ENCODE data around the gene P2RX4.
"Not testable (repeated sequence)": the region's sequence is repeated elsewhere in the genome, so short reads cannot be mapped to it uniquely, and the experiment has no call there.

Gene P2RX4

GRCh38 chr12:121260091-121260490 lies 50.2 kb downstream of the P2RX4 start:
- H3K4me3 ChIP-seq (ENCODE audit: low read length), result no peak overlapping the region
- no peak for DNase-seq (ENCODE audit: low read depth, low spot score)

DNA sequence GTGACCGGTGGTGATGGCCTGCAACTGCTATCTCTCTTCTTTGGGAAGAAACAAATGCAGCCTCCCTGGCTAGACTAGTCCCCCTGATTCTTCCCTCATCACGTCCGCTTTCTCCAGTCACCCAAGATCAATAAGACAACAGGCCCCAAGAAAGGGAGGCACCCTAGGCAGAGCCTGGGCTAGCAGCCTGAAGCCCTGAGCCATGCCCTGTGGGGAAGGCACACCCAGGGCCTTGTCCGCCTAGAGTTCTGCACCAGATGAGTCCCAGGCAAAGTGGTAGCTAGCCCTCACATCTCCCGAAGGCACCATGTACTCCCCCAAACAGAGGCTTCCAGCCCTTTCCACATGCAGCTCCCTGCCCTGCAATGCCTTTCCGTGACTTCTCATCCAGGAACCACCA lies 51.5 kb downstream of the P2RX4 start:
- H3K4me3 ChIP-seq (ENCODE audit: low read length), result no peak overlapping the region
- no peak for DNase-seq (ENCODE audit: low read depth, low spot score)

DNA sequence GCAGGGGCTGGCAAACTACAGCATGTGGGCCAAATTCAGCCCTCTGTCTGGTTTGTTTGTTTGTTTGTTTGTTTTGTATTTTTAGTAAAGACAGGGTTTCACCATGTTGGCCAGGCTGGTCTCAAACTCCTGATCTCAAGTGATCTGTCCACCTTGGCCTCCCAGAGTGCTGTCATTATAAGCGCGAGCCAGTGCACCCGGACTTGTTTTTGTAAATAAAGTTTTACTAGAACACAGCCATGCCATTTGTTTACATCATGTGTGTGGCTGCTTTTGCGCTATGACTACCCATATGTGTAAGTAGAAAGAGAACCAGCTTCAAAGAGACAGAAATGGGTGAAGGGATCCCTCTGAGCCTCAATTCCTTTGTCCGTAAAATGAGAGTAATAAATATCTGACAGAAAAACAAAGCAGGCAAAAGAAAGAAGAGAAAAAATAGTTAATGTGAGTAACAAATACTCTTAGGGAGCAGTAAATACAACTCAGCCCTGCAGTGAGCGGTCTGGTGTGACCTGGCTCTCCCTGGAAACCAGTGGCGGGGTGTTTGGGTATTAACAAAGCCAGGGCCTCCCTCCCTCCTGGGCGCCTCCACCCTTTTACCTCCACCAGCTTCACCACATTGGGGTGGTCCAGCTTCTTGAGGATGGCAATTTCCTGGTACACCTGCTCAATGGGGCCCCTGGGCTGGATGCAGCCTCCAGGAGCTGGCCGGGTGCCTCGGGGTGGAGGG lies 53.4 kb downstream of the P2RX4 start:
- no peak overlapping the region for H3K4me3 ChIP-seq (ENCODE audit: low read length)
- no peak for DNase-seq (ENCODE audit: low read depth, low spot score)

DNA sequence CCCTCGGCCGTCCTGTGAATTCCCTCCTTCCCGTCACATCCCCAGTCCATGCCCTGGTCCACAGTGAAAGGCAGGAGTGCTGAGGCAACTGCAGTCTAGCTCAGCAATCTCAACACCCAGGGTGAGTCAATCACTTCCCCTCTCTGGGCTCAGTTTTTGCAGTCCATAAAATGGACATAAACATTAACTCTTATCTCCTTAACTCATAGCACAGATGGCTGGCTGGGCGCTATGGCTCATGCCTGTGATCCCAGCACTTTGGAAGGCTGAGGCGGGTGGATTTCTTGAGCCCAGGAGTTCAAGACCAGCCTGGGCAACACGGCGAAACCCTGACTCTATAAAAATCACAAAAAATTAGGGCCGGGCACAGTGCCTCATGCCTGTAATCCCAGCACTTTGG lies 54.2 kb downstream of the P2RX4 start:
- H3K4me3 ChIP-seq (ENCODE audit: low read length), result no peak overlapping the region
- no peak for DNase-seq (ENCODE audit: low read depth, low spot score)

GRCh38 chr12:121264951-121265515 lies 55.1 kb downstream of the P2RX4 start:
- H3K4me3 ChIP-seq (ENCODE audit: low read length), result no peak overlapping the region
- DNase-seq (ENCODE audit: low read depth, low spot score), result no peak

GRCh38 chr12:121267822-121268221 lies 57.9 kb downstream of the P2RX4 start:
- no peak for DNase-seq (ENCODE audit: low read depth, low spot score)
- H3K4me3 ChIP-seq (ENCODE audit: low read length), result no peak overlapping the region

DNA sequence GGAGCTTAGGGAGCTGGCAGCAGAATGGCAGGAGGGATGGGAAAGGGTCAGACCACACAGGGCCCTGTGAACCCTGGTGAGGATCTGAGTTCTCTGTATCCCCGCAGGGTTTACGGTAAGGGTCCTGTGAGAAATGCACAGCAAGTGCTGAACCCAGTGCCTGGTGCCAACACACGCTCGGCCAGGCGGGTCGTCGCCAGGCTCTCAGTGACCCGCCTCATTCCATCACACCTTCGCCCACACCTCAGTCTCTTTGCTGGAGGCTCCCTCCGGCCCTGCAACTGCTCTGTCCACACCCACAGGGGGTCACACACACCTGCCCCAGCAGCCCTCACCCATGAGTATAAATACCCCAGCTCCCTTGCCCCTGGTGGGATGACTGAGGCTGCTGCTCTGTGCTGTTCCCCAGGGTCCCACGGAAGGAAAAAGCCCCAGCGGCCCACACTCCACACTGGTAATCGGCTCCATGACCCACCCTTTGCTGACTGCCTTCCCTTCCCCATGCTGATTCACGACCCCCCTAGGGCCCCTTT lies 63.5 kb downstream of the P2RX4 start:
- no peak overlapping the region for H3K4me3 ChIP-seq (ENCODE audit: low read length)
- no peak for DNase-seq (ENCODE audit: low read depth, low spot score)

DNA sequence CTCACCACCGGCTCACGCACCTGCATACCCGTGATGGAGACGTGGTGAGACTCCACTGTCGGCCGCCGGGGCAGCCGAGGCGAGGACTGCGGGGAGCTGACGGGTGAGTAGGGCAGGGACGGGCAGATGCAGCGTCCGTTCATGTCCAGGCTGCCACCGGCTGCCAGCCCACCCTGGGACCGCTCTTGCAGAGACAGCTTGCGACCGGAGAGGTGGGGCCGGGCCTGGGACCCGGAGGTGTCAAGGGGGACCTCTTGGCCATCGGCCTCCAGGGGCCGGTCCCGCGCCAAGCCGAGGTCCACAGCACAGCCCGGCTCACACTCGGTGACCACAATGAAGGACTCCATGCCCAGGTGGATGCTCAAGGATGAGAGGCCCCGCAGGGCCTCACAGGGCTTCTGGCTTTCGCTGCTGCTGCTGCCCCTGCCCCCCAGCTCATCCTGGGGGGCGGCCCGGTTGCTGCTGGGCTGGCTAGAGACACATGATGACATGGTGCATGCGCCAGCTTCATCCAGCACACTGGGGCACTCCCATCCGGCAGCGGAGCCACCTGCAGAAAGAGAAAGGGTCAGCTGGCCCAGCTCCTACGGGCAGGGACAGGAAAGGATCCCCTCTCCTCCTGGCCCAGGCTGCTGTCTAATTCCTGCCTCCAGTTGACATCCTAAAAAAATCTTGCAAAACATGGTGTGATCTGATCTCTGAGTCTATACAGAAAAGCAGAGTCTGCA lies 64.3 kb downstream of the P2RX4 start:
- DNase-seq (ENCODE audit: low read depth, low spot score), result no peak
- H3K4me3 ChIP-seq (ENCODE audit: low read length), result no peak overlapping the region

GRCh38 chr12:121277374-121277759 lies 67.4 kb downstream of the P2RX4 start:
- DNase-seq (ENCODE audit: low read depth, low spot score), result no peak
- no peak overlapping the region for H3K4me3 ChIP-seq (ENCODE audit: low read length)

GRCh38 chr12:121278169-121279070 lies 68.5 kb downstream of the P2RX4 start:
- DNase-seq (ENCODE audit: low read depth, low spot score), result no peak

DNA sequence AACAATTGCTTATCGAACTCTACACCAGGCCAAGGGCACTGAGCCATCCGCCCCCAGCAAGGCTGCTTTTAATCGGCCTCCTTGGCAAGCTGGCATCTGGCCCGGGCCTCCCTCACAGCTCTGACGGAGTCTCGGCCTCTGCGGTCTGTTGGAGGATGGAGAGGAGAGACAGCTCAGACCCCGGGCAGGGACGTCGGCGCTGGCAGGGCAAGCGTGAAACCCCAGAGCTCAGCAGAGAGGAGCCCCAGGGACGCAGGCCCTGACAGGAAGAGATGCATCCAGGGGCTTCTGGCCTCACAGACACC lies 69.1 kb downstream of the P2RX4 start:
- DNase-seq (ENCODE audit: low read depth, low spot score), result no peak

More at GRCh38 chr12:121278169-121279070, 68.5 kb downstream of the P2RX4 start:
- H3K4me3 ChIP-seq (ENCODE audit: low read length), result no peak overlapping the region

DNA sequence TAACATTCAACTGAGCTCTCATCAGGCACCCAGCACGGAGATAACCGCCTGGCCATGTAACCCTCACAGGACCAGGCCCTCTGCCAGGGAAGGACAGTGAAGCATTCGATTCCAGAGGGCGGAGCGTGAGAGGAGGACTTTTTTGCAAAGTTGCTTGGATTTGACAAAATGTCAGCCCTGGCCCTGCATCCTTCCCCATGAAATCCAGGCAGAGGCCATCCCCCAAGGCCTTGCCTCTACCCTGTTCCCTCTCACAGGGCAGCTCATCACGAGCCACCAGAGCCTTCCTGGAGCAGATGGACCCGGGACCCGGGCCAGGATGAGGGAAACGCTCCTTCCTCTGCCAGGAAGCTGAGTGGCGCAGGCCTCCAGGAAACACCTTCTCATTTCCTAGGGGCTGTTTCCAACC lies 69.6 kb downstream of the P2RX4 start:
- DNase-seq (ENCODE audit: low read depth, low spot score), result no peak
- no peak overlapping the region for H3K4me3 ChIP-seq (ENCODE audit: low read length)

More for the DNA sequence above, 69.1 kb downstream of the P2RX4 start:
- no peak overlapping the region for H3K4me3 ChIP-seq (ENCODE audit: low read length)

- H3K4me3 ChIP-seq (ENCODE audit: low read length); DNase-seq (ENCODE audit: low read depth, low spot score): not testable (repeated sequence)
These were observed 70.6 kb downstream of the P2RX4 start for GRCh38 chr12:121280531-121280930.

- not testable (repeated sequence) for H3K4me3 ChIP-seq (ENCODE audit: low read length); DNase-seq (ENCODE audit: low read depth, low spot score)
These were observed 71.2 kb downstream of the P2RX4 start for GRCh38 chr12:121281116-121281515.

- DNase-seq (ENCODE audit: low read depth, low spot score), result no peak
- H3K4me3 ChIP-seq (ENCODE audit: low read length), result no peak overlapping the region
These were observed 72.3 kb downstream of the P2RX4 start for GRCh38 chr12:121282072-121282742.

- DNase-seq (ENCODE audit: low read depth, low spot score); H3K4me3 ChIP-seq (ENCODE audit: low read length): not testable (repeated sequence)
These were observed 73.0 kb downstream of the P2RX4 start for GRCh38 chr12:121282910-121283309.

GRCh38 chr12:121283388-121283787 lies 73.5 kb downstream of the P2RX4 start:
- DNase-seq (ENCODE audit: low read depth, low spot score), result no peak
- no peak overlapping the region for H3K4me3 ChIP-seq (ENCODE audit: low read length)

Data from Jurkat, Clone E6-1 (cell line).